ENCODE measurements around the gene PRM3.
"Not testable (repeated sequence)": the region's sequence is repeated elsewhere in the genome, so short reads cannot be mapped to it uniquely, and the experiment has no call there.

PRM3 gene

GRCh38 chr16:11303405-11304138 is 30.1 kb upstream of the PRM3 start:
- no peak for DNase-seq (ENCODE audit: low read depth in 2 of 2)

GRCh38 chr16:11302977-11303376 is 29.5 kb upstream of the PRM3 start:
- DNase-seq (ENCODE audit: low read depth in 2 of 2): no peak

GRCh38 chr16:11301645-11302501 is 28.4 kb upstream of the PRM3 start:
- no peak for DNase-seq (ENCODE audit: low read depth in 2 of 2)

GRCh38 chr16:11300560-11300892 is 27.1 kb upstream of the PRM3 start:
- no peak for DNase-seq (ENCODE audit: low read depth in 2 of 2)

GRCh38 chr16:11299865-11300559 is 26.6 kb upstream of the PRM3 start:
- DNase-seq (ENCODE audit: low read depth in 2 of 2): no peak

GRCh38 chr16:11298950-11299547 is 25.6 kb upstream of the PRM3 start:
- DNase-seq (ENCODE audit: low read depth in 2 of 2): not testable (repeated sequence)

- no peak for DNase-seq (ENCODE audit: low read depth in 2 of 2)
Measured at GRCh38 chr16:11298143-11298900, 24.9 kb upstream of the PRM3 start.

- peak; percentile 33 to 55 for DNase-seq (ENCODE audit: low read depth in 2 of 2)
Measured at GRCh38 chr16:11297492-11298142, 24.2 kb upstream of the PRM3 start.

GRCh38 chr16:11296706-11297491 is 23.5 kb upstream of the PRM3 start:
- DNase-seq (ENCODE audit: low read depth in 2 of 2): no peak

- no peak for DNase-seq (ENCODE audit: low read depth in 2 of 2)
Measured at GRCh38 chr16:11296351-11296705, 22.9 kb upstream of the PRM3 start.

GRCh38 chr16:11295672-11296071 is 22.2 kb upstream of the PRM3 start:
- DNase-seq (ENCODE audit: low read depth in 2 of 2): no peak

- no peak for DNase-seq (ENCODE audit: low read depth in 2 of 2)
Measured at GRCh38 chr16:11292076-11292748, 18.8 kb upstream of the PRM3 start.

GRCh38 chr16:11291091-11291703 is 17.8 kb upstream of the PRM3 start:
- no peak for DNase-seq (ENCODE audit: low read depth in 2 of 2)

GRCh38 chr16:11290102-11290893 is 16.9 kb upstream of the PRM3 start:
- DNase-seq (ENCODE audit: low read depth in 2 of 2): no peak

- DNase-seq (ENCODE audit: low read depth in 2 of 2): not testable (repeated sequence)
Measured at GRCh38 chr16:11289696-11290095, 16.3 kb upstream of the PRM3 start.

- no peak for DNase-seq (ENCODE audit: low read depth in 2 of 2)
Measured at GRCh38 chr16:11289202-11289601, 15.8 kb upstream of the PRM3 start.

GRCh38 chr16:11285842-11286241 is 12.4 kb upstream of the PRM3 start:
- DNase-seq (ENCODE audit: low read depth in 2 of 2): no peak

GRCh38 chr16:11283820-11284248 is 10.4 kb upstream of the PRM3 start:
- no peak for DNase-seq (ENCODE audit: low read depth in 2 of 2)
